ENCODE data around the gene MAP3K6. TPM values are rescaled to one million over a fixed set of nuclear protein-coding genes. Genes with fewer than 3 reads are reported as not detected.

The MAP3K6 gene
- total and polyA plus RNA-seq, 3 donors from 2014 or later: 18.4 to 31.7 (median 18.8) TPM

DNA sequence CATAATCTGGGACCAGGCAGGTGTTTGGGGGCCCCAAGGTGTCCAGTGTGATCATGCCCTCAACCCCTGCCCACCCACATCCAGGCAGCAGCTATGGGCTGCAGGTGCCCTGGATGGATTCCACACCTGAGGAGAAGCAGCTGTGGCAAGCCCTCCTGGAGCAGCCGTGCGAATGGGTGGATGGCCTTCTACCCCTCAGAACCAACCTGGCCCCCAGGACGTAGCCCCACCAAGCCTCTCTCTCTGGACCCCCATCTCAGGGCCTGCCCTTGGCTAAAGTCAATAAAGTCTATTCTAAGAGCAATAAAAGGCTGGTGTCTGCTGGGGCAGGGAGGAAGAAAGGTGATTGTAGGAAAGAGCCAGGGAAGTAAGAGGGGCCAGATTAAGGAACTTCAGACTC, 13.1 kb downstream of the MAP3K6 start:
- no peak for DNase-seq
- intact Hi-C loops (cut with DNase I; ENCODE audit: low total_unique reads): no loop called here
- H3K27ac ChIP-seq: no peak overlapping the region
- H3K36me3 ChIP-seq (ENCODE audit: low read depth, missing control alignments): no peaks in the 10 kb centered on the region
- H3K9me3 ChIP-seq: no peaks in the 10 kb centered on the region
- no peak overlapping the region for H3K4me3 ChIP-seq
- TF ChIP-seq, protein P1, sequence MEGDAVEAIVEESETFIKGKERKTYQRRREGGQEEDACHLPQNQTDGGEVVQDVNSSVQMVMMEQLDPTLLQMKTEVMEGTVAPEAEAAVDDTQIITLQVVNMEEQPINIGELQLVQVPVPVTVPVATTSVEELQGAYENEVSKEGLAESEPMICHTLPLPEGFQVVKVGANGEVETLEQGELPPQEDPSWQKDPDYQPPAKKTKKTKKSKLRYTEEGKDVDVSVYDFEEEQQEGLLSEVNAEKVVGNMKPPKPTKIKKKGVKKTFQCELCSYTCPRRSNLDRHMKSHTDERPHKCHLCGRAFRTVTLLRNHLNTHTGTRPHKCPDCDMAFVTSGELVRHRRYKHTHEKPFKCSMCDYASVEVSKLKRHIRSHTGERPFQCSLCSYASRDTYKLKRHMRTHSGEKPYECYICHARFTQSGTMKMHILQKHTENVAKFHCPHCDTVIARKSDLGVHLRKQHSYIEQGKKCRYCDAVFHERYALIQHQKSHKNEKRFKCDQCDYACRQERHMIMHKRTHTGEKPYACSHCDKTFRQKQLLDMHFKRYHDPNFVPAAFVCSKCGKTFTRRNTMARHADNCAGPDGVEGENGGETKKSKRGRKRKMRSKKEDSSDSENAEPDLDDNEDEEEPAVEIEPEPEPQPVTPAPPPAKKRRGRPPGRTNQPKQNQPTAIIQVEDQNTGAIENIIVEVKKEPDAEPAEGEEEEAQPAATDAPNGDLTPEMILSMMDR (IDR thresholded peaks at IDR 0.05): no peak
- no peak for TF ChIP-seq POLR2A (IDR thresholded peaks at IDR 0.05)
- WGBS, 2 donors: 93 to 97% methylated on average over 3 of the region's 3 CpGs
- no peaks in the 10 kb centered on the region for H3K27me3 ChIP-seq
- H3K4me1 ChIP-seq: peaks cover 8% of the 10 kb centered on the region

DNA sequence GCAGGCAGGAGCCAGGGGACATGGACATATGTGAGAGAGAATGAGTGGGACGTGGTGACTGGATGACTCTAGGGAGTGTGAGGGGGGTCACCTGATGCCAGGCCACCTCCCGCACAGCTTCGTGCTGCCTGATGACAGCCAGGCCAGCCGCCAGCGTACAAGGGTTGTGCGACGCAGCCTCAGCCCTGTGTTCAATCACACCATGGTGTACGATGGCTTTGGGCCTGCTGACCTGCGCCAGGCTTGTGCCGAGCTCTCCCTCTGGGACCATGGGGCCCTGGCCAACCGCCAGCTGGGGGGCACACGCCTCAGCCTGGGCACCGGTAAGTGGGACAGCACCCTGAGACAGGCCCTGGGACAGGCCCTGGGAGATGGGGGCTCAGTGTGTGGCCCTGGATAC, 13.6 kb downstream of the MAP3K6 start:
- intact Hi-C loops (cut with DNase I; ENCODE audit: low total_unique reads): no loop called here
- no peak for DNase-seq
- H3K9me3 ChIP-seq: no peaks in the 10 kb centered on the region
- H3K27me3 ChIP-seq: no peaks in the 10 kb centered on the region
- peaks cover 8% of the 10 kb centered on the region for H3K4me1 ChIP-seq
- no peak overlapping the region for H3K27ac ChIP-seq
- no peak overlapping the region for H3K4me3 ChIP-seq
- WGBS, 2 donors: 80 to 89% methylated on average over 1 to 13 of the region's 13 CpGs
- no peaks in the 10 kb centered on the region for H3K36me3 ChIP-seq (ENCODE audit: low read depth, missing control alignments)
- TF ChIP-seq POLR2A (IDR thresholded peaks at IDR 0.05): no peak
- TF ChIP-seq, protein P1 (IDR thresholded peaks at IDR 0.05): no peak

DNA sequence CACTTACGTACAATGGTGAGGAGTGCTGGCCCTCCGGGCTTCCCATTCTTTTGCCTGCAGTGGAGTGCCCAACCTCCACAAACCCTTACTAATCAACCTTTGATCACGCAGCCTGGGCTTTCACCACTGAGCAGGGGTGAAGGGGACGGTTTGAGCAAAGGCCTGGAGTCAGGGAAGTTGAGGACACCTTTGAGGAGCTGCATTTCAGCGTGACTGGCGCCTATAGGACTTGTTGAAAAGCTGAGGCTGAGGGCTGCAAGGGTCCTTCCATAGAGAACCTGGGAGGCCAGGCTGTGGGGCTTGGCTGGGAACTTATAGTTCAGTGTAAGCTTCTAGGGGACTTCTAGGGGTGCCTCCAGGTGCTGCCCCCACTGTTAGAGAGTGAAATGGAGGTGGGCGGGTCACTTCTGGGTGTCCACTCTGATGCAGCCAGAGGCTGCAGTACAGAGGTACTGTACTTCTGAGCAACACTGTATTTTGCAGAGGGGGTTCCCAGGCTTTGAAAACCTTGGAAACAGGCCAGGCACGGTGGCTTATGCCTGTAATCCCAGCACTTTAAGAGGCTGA, 15.1 kb downstream of the MAP3K6 start:
- peak overlapping the region in 1 of 2 donors; percentile 58 for H3K4me3 ChIP-seq
- intact Hi-C loops (cut with DNase I; ENCODE audit: low total_unique reads): no loop called here
- WGBS, 2 donors: 20 to 45% methylated on average over 5 to 8 of the region's 8 CpGs

DNA sequence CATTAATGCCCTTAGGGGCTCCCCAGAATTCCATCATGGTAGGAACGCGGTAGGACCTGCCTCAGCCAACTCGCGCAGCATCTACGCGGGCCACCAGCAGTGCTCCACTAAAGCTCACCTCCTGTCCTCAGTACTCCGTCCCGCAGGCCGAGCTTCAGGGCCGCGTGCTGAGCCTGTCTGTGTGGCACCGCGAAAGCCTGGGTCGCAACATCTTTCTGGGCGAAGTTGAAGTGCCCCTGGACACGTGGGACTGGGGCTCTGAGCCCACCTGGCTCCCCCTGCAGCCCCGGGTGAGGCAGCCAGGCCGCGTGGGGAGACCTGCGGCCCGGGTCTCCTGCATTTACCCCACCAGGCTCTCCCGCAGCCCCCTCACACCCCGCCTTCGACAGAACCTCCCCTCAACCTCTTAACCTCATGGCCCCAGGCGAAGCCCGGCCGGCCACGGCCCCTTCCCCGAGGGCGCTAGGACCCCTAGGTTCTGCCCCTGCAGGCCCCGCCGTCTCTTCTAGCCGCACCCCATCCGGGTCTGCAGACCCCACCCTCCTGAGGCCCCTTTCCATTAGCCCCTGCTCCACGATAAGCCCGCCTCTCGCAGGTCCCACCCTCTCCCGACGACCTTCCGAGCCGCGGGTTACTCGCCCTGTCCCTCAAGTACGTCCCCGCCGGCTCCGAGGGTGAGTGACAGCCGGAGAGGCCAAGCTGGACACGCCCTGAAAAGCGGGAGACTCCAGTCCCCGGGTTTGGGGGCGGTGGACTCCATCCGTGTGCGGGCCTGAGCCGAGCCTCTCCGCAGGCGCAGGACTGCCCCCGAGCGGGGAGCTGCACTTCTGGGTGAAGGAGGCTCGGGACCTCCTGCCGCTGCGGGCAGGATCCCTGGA, 15.9 kb downstream of the MAP3K6 start:
- peaks cover 8% of the 10 kb centered on the region for H3K4me1 ChIP-seq
- no peak for TF ChIP-seq POLR2A (IDR thresholded peaks at IDR 0.05)
- TF ChIP-seq, protein P1 (IDR thresholded peaks at IDR 0.05): no peak
- no peaks in the 10 kb centered on the region for H3K9me3 ChIP-seq
- peak; percentile 43 for DNase-seq
- no peak overlapping the region for H3K27ac ChIP-seq
- no peaks in the 10 kb centered on the region for H3K27me3 ChIP-seq
- H3K36me3 ChIP-seq (ENCODE audit: low read depth, missing control alignments): no peaks in the 10 kb centered on the region
- 23 to 33% methylated on average over 34 to 62 of the region's 62 CpGs for WGBS, 2 donors
- intact Hi-C loops (cut with DNase I; ENCODE audit: low total_unique reads): no loop called here
- H3K4me3 ChIP-seq: peak overlapping the region; percentile 15 to 58

More for the DNA sequence above, 15.1 kb downstream of the MAP3K6 start:
- Histone ChIP-seq H3K4me1 (peaks cover 8% of the 10 kb centered on the region), H3K9me3 (no peaks in the 10 kb centered on the region), H3K27me3 (no peaks in the 10 kb centered on the region), H3K36me3 (ENCODE audit: low read depth, missing control alignments) (no peaks in the 10 kb centered on the region), H3K27ac (no peak overlapping the region)
- TF ChIP-seq, protein P1 (IDR thresholded peaks at IDR 0.05): no peak
- no peak for TF ChIP-seq POLR2A (IDR thresholded peaks at IDR 0.05)
- DNase-seq: no peak

Data from testis (tissue), 3 donors.